Heart right ventricle (tissue), 16 donors: Measurements from ENCODE around the gene MARCO. TPM values are rescaled to one million over a fixed set of nuclear protein-coding genes. Genes with fewer than 3 reads are reported as not detected.

Source experiments
- ATAC-seq, 8 donors: fragments of 200-7000 bp; cut with Tn5 transposase; one replicate each; pipeline ENCODE4 v1.9.1; 2020; ENCODE audit warnings: mild to moderate bottlenecking in 8 of 8, moderate library complexity in 8 of 8, moderate number of reproducible peaks in 1 of 8
- DNase-seq, 2 donors: peaks; one replicate each; pipeline ENCODE4 v3.0.0-alpha.2; 2020
- H3K27ac ChIP-seq, 10 donors: fragments of 200-600 bp; sonication (generic) in 2 of 10; one replicate each; pipeline versions ENCODE4 v1.5.0 to v1.8.0; 2020 to 2022; ENCODE audit warnings: mild to moderate bottlenecking in 3 of 10
- H3K27me3 ChIP-seq, 7 donors: fragments of 200-600 bp; one replicate each; pipeline ENCODE4 v1.8.0; 2021 to 2022; ENCODE audit warnings: mild to moderate bottlenecking in 2 of 7
- H3K36me3 ChIP-seq, 9 donors: fragments of 200-600 bp; sonication (generic) in 1 of 9; one replicate each; pipeline versions ENCODE4 v1.5.0 to v1.8.0; 2020 to 2022; ENCODE audit warnings: mild to moderate bottlenecking in 2 of 9
- H3K4me1 ChIP-seq, 9 donors: fragments of 200-600 bp; sonication (generic) in 1 of 9; one replicate each; pipeline versions ENCODE4 v1.5.0 to v1.8.0; 2020 to 2022; ENCODE audit warnings: mild to moderate bottlenecking in 4 of 9
- H3K4me3 ChIP-seq, 10 donors: fragments of 200-600 bp; sonication (generic) in 2 of 10; one replicate each; pipeline versions ENCODE4 v1.5.0 to v1.8.0; 2020 to 2022; ENCODE audit warnings: mild to moderate bottlenecking in 7 of 10, moderate library complexity in 2 of 10
- H3K9me3 ChIP-seq, 11 donors: fragments of 200-600 bp in 10 of 11; sonication (generic) in 2 of 11; one replicate each; pipeline versions ENCODE4 v1.5.0 to v1.8.0; 2013 to 2022; ENCODE audit warnings: mild to moderate bottlenecking in 2 of 11, control low read depth in 1 of 11, moderate library complexity in 1 of 11
- CTCF ChIP-seq, 9 donors: fragments of 200-600 bp; sonication (generic) in 2 of 9; IDR thresholded peaks; one replicate each; pipeline versions ENCODE4 v1.5.0 to v1.8.0; 2021 to 2022; ENCODE audit warnings: antibody characterized with exemption in 9 of 9, mild to moderate bottlenecking in 5 of 9, moderate library complexity in 1 of 9
- WGBS, 2 donors: extraction: QIAGEN DNeasy Blood & Tissue Kit; methylation state at CpG; one replicate each; pipeline ENCODE4 v1.1.7; 2013; ENCODE audit warnings: inconsistent platforms in 1 of 2; 5-methylcytosine and 5-hydroxymethylcytosine counted together
- intact Hi-C, 10 donors: fragments of 100-400 bp; cut with DNase I; formaldehyde crosslinking; loops; one replicate each; pipeline versions ENCODE4 v1.11.1 to v1.14.2; 2022
- polyA plus RNA-seq, 2 donors: library from polyadenylated mRNA; stranded (reverse); fragments of 200-250 nt; gene quantifications; one replicate each; pipeline ENCODE4 v1.2.3, GENCODE V29; 2013
- total RNA-seq, 10 donors: library from RNA; stranded (reverse); fragmentation: NEBNext Ultra II Directional in 3 of 10; extraction: Animal tissue kit (Norgen Biotek cat#: 25700) in 3 of 10; gene quantifications; one replicate each; pipeline versions ENCODE4 v1.2.1 to v1.2.4, GENCODE V29; 2021 to 2023
- donor health status: Arrhythmogenic right ventricular cardiomyopathy.
- donor health status: ischemic (EF 13 %, LVEDD 7.1; RV severe dilation, severe dysfunction).
- donor health status: healthy with polysubstance abuse.
- donor health status: DM: no; HTN: yes; CAD: no.
- donor health status: DM: no; HTN: no; CAD: no.
- donor health status: ischemic (EF 25% LVEDD 6.9; RV normal size, moderate dysfunction).
- donor health status: ischemic (EF 25% LVEDD 5.7; RV mildly dilated, moderate dysfunction).
- donor health status: healthy.
- donor health status: DM: yes; HTN: yes; CAD: no.
- donor health status: Ischemic cardiomyopathy.
- donor health status: ischemic (EF 35%, LVEDD 5.7; RV mildly dilated, moderate dysfunction).
- donor health status: nonischemic (EF 11% LVEDD 7.7; RV severe dilation, severe dysfunction).
- donor health status: DM: yes; HTN: yes; CAD: no.
- donor health status: PGD.
- donor health status: ischemic (EF 29% LVEDD 5.4; RV normal size, mild dysfunction).
- donor health status: nonischemic (EF 23%, LVEDD 6.1; RV moderate dilation, normal function).

Gene MARCO
- total and polyA plus RNA-seq, 12 donors = 0.47 to 31.2 (median 3.2) TPM

- Histone ChIP-seq H3K36me3 (no peaks in the 10 kb centered on the region), H3K4me1 (no peaks in the 10 kb centered on the region), H3K27me3 (peaks cover 0 to 32% (median 21%) of the 10 kb centered on the region in 7 donors), H3K9me3 (no peaks in the 10 kb centered on the region), H3K27ac (no peak overlapping the region), H3K4me3 (no peak overlapping the region)
- DNase-seq (no peak), ATAC-seq (no peak)
- TF ChIP-seq CTCF (IDR thresholded peaks at IDR 0.05) = no peak
- intact Hi-C loops = loop anchor here in 5 of 10 donors (10.0 kb wide), 3 partner anchors 265 to 455 kb away; no protein-coding TSS in a partner anchor
These were observed 77.5 kb downstream of the MARCO start for GRCh38 chr2:119019521-119019920.

GRCh38 chr2:119022678-119023077 is 80.7 kb downstream of the MARCO start:
- no peaks in the 10 kb centered on the region for H3K9me3 ChIP-seq
- 78 to 92% methylated on average over 4 of the region's 4 CpGs for WGBS, 2 donors
- ATAC-seq (no peak), DNase-seq (no peak)
- no peaks in the 10 kb centered on the region for H3K36me3 ChIP-seq
- no peak overlapping the region for H3K4me3 ChIP-seq
- intact Hi-C loops = no loop called here
- H3K4me1 ChIP-seq = no peaks in the 10 kb centered on the region
- H3K27me3 ChIP-seq = peaks cover 0 to 22% (median 9%) of the 10 kb centered on the region in 7 donors
- H3K27ac ChIP-seq = no peak overlapping the region
- no peak for TF ChIP-seq CTCF (IDR thresholded peaks at IDR 0.05)

GRCh38 chr2:119023534-119023933 is 81.5 kb downstream of the MARCO start:
- no peak for ATAC-seq
- Histone ChIP-seq H3K27ac (no peak overlapping the region), H3K4me3 (no peak overlapping the region), H3K9me3 (no peaks in the 10 kb centered on the region), H3K27me3 (peaks cover 0 to 20% (median 5%) of the 10 kb centered on the region in 7 donors), H3K4me1 (no peaks in the 10 kb centered on the region), H3K36me3 (no peaks in the 10 kb centered on the region)
- 70 to 74% methylated on average over 2 of the region's 2 CpGs for WGBS, 2 donors
- intact Hi-C loops = no loop called here
- TF ChIP-seq CTCF (IDR thresholded peaks at IDR 0.05) = no peak
- DNase-seq = no peak

GRCh38 chr2:119024152-119024551 is 82.2 kb downstream of the MARCO start:
- no peaks in the 10 kb centered on the region for H3K36me3 ChIP-seq
- no peak for ATAC-seq
- TF ChIP-seq CTCF (IDR thresholded peaks at IDR 0.05) = no peak
- no peaks in the 10 kb centered on the region for H3K4me1 ChIP-seq
- H3K4me3 ChIP-seq = no peak overlapping the region
- intact Hi-C loops = no loop called here
- H3K27me3 ChIP-seq = peaks cover 0 to 14% (median under 1%) of the 10 kb centered on the region in 7 donors
- H3K27ac ChIP-seq = no peak overlapping the region
- no peak for DNase-seq
- WGBS, 2 donors = 79 to 83% methylated on average over 9 of the region's 9 CpGs
- no peaks in the 10 kb centered on the region for H3K9me3 ChIP-seq
